NCI-H2196 (cell line): Measurements from ENCODE around the gene HMGA1.

Experiments used
- DNase-seq: peaks from one replicate; lab custom pipeline; 2025; ENCODE audit not compliant: unreplicated experiment; lab: John Stamatoyannopoulos, UW

HMGA1 gene

DNA sequence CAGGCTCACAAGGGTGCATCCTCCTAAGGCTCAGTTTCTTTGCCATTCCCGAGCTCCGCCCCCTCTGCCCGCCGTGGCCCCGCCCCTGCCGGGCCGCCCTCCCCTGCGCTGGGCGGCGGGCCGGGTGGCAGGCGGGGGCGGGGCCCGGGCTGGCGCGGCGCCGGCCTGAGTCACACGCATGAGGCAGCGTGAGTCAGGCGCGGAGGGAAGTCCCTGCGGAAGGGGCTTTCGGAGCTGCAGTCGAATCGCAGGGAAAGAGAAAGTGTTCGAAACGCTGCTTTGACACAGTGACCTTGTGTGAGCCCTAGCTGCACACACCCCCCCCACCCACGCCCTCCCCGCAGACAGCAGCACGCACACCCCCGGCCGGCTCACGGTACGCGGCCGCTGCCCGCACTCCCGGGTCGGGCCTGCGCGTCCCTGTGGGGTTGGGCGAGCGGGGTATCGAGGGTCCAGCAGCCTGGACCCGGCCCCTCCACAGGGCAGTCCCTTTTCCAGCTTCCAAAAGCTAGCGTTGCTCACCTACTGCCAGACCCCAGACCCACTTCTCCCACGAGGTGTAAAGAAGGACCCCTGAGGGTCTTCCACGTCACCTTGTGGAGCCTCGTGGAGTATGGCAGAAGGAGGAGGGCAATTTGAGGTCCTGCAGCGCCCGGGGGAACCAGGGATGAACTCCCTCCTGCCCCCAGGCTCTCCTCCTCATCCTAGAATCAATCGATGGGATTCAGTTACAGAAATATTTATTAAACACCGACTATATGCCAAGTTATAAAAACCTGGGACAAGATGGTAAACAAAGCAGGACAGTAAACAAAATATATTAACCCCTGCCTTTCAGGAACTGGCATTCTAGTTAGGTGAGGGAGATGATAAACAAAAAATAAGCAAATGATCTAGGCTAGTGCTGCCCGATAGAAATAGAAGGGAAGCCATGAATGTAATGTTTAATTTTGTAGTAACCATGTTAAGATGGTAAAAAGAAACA is 12.4 kb upstream of the HMGA1 start:
- peak; percentile 95 for DNase-seq

DNA sequence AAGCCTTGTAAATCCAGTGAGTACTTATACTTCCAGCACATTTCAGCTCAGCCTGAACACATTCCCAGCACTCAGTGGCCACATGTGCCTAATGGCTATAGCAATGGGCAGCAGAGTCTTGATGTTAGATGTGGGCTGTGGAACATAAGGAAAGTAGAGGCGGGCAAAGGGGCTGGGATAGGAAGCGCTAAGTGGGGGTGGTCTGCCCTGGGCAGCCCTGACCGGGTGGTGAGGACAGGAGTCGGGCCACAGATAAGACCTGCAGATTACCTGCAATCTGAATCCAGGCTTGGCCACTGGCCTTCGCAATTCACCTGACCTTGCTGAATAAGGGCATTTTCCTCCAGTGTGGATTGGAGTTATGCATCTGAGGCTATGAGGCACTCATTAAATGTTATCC is 11.1 kb upstream of the HMGA1 start:
- DNase-seq, result no peak

DNA sequence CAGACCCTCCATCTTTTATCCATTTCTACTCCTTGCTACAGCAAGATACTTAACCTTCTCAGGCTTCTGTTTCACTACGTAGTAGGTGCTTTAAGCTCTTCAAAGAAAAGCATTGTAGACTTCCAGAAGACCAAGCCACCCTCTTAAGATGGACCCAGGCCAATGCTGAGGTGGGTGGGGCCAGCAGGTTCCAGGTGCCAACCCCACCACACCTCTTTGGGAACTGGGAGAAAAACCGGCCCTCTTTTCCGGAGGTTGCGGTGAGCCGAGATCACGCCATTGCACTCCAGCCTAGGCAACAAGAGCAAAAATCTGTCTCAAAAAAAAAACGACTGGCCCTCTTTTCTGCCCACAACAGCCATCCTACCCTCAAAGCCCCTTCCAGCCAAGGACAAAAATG is 10.6 kb upstream of the HMGA1 start:
- no peak for DNase-seq

DNA sequence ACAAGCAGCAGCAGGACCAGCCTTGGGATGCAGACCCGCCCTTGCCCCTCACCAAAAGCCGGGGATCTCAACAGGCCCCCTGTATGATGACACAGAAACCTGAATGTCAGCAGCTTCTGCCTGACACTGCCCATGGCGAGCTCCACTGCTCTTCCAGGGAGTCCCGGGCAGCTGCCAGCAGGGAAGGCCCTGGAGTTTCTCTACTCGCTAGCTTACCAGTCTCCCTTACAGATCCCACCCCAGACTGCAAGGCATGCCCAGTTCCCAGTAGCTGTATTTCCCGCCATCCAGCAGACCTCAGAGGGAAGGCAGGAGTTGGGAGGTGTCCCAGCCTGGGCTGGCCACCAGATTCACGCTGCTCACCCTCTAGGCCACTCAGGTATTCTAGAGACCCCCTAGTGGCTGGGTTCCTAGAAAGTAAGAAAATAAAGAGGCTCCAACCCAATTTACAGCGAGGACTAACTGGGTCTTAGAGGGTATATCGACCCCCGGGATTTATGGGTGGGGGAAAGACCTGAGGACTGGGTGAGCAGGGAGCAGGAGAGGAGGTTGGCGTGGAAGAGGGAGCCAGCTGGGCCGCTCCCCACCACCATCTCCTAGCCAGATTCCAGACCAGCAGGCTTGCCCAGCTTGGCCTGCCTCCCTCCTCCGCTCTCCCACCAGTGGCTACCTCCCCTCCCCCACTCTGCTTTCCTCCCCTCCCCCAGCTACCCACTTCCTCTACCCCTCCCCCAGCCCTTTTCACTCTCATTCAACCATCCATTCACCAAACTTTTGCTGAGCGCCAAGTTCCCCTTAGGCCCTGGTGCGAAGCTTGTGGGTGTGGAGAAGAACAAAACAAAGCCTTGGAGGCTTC is 9.7 kb upstream of the HMGA1 start:
- DNase-seq, result no peak

DNA sequence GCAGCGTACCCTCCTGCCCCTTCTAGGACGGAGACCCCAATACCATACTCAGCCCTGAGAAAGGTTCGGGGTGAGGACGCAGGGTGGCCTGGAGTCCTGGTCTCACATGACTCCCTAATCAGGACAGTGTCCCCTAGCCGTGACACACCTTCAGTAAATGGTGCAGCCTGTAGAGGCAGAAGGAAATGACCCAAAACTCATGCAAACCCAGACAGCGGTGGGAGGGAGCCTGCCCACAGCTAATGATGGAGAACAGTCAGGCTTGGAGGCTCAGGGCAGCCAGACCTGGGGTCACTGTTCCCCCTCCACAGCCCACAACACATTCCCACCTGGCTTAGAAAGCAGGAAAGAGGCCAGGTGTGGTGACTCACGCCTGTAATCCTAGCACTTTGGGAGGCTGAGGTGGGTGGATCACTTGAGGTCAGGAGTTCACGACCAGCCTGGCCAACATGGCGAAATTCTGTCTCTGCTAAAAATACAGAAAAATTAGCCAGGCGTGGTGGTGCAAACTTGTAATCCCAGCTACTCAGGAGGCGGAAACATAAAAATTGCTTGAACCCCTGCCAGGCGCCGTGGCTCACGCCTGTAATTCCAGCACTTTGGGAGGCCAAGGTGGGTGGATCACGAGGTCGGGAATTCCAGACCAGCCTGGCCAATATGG is 8.8 kb upstream of the HMGA1 start:
- no peak for DNase-seq

DNA sequence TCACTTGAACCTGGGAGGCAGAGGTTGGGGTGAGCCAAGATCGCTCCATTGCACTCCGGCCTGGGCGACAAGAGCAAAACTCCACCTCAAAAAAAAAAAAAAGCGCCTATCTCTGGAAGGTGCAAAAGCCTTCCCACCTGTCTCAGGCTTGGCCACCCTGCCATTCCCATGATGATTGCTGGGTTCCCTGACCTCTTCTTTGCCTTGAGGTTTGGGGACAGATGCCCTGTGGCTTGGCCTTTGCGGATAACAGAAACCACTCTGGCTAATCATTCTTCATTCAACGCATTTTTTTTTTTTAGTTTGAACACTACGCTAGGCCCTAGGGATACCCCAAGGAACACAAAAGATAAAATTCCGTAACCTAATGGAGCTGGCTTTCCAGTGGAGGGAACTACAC is 6.8 kb upstream of the HMGA1 start:
- no peak for DNase-seq

DNA sequence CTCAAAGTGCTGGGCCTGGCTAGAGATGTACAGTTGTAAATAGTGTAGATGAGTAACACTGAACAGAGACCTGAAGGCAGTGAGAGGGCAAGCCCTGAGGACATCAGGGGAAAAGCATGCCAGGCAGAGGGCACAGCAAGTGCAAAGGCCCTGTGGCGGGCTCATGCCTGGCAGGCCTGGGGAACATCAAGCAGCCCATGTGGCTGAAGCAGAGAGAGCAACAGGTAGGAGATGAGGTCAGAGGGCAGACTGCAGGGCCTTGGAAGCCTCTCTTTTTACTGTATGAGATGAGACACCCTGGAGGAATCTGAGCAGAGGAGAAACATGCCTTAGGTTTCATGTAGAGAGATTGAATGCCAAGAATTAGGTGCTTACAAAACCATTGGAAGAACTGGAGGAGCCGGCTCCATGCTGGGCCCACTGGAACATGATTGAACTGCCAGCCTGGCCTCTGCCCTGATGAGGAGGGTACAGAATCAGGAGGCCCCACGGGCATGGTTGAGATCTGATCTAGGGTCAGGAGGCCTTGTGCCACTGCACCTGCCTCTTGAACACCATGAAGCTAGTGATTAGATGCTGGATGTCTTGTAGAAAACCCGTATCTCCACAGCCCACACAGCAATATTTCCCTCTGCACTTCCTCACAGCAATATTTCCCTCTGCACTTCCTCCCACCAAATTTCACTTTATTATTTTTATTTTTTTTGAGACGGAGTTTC is 5.9 kb upstream of the HMGA1 start:
- no peak for DNase-seq

DNA sequence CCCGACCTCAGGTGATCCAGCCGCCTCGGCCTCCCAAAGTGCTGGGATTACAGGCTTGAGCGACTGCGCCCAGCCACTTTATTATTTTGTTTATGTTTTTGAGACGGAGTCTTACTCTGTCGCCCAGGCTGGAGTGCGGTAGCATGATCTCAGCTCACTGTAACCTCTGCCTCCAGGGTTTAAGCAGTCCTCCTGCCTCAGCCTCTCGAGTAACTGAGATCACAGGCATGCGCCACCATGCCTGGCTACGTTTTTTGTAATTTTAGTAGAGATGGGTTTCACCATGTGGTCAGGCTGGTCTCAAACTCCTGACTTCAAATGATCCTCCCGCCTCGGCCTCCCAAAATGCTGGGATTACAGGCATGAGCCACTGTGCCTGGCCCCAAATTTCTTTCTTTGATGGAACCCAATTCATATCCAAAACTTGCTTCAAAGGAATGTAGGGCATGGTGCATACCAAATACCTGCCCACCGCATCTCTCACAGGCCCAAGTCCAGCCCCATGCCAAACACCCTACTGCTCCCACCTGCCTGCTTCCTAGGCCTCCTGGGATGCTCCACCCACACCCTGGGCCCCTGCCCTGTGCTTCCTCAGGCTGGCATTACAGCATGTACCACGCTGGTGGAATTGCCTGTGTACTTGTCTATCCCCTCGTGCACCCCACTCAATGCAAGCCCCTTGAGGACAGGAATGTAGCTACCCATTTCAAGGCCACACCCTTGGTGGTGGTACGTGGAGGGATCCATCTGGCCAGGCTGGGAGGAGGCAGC is 4.9 kb upstream of the HMGA1 start:
- no peak for DNase-seq

DNA sequence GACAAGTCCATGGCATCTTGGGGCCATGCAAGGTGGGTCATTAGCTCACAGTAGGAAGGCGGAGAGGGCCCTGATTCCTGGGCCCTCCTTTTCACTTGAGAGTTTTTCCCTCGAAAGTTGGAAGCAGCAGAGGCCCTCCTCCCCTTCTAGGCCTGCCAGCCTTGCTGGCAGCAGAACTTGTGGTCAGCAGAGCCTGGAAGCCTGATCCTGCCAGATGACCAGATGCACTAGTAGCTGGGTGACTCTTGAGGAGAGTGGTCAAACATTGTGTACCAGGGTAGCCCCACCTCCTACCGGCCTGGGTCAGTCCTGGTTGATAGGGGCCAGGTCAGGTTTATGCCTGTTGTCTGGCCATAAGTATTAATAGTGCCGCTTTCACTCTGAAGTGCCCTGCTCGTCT is 3.8 kb upstream of the HMGA1 start:
- no peak for DNase-seq

DNA sequence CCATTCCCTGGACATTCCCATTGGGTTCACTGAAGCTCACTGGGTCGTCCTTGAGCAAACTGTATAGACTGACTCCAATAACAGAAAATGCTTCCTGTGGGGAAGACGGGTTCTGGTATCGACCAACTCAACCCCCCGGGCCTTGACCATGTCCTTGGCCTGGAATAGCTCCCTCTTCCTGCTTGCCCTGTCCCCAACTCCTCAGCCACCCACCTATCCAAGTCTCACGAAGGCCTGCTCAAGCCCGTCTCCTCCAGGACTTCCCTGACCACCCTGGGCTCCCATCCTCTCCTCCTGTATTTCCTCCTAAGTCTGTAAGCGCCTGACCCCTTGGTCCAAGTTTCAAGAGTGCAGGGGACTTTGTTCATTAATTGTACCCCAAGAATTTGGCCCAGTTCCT is 2.8 kb upstream of the HMGA1 start:
- no peak for DNase-seq

DNA sequence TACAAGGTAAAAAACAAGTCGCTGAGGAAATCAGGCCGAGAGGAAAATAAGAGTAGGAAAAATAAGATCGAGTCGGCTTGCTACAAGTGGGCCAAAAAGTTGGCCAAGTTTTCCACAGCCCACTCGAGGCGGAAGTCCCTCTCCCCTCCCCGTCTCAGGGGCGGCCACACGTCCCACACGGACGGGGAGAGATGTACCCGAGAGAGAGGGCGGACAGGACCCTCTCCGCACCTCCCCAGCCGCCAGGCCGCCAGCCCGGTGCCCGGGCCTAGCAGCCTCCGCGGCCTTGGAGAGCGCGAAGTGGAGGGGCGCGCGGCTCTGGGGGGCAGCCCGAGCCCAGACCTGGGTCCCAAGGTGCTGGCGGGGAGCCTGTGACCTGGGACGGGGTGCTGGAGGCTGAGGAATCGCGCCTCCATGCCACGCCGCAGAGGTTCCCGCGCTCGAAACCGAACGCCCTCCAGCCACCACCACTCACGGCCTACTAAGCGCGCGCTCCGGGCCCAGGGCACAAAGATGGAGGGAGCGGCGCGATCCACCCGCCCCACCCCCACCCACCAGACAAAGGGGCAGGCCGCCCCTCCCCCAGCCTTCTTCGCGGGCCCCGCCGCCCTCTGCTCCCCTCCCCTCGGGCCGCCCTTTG is 1.9 kb upstream of the HMGA1 start:
- DNase-seq, result no peak

DNA sequence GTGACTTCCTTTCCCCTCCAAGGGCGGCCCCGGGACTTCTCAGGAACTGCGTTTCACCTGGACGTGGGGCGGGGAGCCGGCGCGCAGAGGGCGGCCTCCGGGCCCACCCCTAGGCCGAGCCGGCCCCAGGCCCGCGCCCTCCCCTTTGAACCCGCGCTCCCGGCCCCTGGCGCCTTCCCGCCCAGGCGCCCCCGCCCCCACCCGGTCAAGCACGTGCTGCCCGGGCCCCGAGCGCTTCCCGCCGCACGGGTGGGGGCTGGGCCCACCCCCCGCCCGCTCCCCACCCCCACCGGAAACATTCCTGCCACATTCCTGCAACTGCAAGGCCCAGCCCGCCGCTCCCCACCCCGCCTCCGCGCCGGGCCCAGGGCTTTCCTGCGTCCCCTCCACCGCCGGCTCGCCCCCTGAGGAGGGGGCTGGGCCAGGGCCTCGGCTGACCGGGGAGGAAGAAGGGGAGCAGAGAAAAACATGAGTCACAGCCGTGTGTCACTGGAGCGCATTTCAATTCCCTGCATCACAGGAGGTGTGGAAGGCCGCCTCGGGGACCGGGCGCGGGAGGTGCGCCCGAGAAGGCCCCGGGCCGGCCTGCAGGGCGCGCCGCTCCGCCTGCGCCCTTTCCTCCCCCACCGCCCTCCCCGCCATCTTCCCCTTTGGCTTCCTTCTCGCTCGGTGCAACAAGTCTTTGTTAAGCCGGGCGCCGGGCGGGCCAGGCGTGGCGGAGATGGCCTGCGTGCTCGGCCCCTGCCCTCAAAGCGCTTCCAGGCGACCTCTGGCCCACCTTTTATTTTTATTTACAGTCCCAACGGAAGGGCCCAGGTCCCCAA is 1.2 kb upstream of the HMGA1 start:
- no peak for DNase-seq

DNA sequence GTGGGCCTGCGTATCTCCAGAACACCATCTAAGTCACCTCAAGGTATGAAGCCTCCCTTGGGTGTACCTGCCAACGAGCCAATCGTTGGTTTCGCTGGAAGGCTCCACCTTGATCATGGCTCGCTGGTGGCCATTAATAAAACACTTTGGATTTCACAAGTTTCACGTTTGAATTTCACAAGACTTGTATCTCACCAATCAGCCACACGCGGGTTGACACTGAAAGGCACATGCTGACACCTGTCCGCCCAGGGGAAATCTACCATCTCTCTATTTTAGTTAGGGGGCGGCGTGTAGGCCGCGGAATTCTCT is 586 bp upstream of the HMGA1 start:
- no peak for DNase-seq

DNA sequence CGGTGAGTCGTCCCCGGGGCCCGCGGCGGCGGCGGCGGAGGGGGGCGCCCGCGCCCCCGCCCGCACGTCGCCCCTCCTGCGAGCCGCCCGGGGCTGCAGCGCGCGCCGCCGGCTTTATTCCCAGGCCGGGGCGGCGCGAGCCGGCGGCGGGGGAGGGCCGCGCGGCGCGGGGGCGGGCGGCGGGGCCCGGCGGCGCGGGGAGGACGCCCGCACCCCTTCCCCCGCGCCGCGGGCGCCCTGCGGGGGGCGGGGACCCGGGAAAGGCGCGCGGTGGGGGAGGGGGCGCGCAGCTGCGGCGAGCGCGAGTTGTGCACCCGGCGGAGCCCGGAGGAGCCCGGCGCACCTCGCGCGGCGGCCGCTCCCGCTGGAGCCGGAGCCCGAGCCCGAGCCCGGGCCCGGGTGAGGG is 646 bp downstream of the HMGA1 start:
- peak; percentile 46 for DNase-seq

DNA sequence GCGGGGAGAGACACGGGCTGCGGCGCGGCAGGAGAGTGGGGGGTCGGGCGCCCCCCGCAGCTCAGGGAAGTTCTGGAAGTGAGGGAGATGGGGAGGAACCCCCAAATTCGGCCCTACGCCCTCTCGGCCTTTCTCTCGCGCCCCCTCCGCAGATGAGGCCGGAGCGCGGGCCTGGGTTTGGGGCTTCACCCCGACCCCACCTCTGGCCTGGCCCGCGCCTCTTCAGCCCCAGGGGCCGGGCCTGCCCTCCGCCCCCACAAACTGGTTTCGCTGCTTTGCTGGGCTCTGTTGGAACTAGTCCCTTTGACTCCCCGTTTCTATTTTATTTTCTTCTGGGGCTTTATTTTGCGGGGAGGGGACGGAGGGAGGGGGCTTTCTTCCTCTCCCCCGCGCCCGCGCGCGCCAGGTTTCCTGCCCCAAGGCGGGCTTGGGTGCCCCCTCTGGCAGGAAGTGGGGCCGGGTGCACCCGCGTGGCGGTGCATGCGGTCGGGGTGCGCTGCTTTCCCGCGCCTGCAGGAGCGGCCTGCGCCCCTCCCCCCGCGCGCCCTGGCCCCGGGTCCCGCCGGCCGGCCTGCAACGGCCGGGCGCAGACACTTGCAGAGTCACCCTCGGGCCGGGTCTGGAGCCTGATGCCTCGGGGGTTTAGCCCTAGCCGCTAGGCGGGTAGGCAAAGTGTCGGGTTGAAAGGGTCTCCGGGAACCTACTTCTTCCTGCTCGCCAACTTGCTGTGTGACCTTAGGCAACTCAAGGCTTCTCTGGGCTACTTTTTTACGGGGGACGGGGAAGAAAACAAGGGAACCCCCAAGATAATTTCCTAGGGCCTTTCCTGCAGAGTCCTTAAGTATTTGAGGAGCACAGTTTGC is 1.3 kb downstream of the HMGA1 start:
- peak; percentile 17 for DNase-seq

DNA sequence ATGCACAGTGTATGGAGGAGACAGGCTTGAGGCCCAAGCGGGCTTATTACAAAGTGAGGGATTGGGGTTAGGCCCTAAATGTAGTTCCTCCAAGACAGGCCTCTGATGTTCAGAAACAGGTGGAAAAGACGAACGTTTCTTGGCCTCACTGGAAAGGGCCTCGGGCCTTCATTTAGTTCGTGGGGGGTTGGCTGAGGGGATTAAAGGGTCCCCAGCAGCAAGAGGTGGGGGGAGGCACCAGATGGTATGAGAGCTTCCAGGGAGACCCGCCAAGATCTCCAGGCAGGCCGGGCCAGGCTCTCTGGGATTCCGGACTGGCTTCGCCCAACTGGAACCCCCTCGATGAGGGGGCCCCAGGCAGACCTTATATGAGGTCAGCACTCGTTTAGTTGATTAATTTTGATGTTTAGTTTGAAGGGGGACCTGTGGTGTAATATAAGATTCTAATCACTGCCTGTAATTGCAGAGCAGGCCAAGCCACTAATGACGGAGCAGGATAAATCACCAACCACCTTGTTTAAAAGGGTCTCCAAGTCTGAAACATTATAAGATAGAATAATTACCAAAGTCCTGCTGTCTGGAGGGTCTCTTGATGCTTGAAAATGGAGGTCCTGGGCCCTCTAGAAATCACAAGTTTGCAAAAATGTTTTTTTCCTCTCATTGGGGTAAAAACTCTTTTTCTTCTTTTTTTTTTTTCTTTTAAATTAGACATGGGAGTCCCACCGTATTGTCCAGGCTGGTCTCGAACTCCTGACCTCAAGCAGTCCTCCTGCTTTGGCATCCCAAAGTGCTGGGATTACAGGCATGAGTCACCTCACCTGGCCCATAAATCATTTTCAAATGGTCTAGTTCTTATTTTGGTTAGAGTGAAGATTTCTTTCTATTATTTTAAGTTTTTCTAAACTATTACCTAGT is 2.2 kb downstream of the HMGA1 start:
- DNase-seq, result no peak

DNA sequence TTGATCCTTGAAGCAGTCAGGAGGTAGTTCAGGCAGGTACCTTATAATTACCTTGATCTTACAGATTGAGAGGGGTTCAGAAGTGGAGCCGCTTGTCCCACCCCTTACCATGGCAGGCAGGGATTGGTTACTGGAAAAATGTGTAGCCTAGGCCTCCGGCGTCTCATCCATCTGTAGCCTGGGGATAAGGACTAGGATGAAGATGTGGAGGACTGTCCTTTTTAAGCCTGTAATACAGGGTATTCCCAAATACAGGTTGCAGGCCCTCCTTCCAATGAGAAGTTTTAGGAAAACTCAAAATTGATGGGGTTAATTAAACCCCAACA is 2.8 kb downstream of the HMGA1 start:
- DNase-seq, result no peak
